GM12878 (cell line): ENCODE measurements around the gene IFNL3. TPM values are rescaled to one million over a fixed set of nuclear protein-coding genes. Genes with fewer than 3 reads are reported as not detected.

ENCODE experiments used
- ATAC-seq: fragments of 200-7000 bp; cut with Tn5 transposase; 3 replicates; pipeline ENCODE4 v1.9.1; 2020; ENCODE audit warnings: mild to moderate bottlenecking, moderate library complexity
- BruUV-seq: library from RNA; stranded (reverse); fragments of 400-500 nt; replicated peaks from 2 replicates; lab custom pipeline; 2021; lab: Mats Ljungman, UMichigan
- CTCF ChIA-PET: fragments of 300-600 bp; sonication (Branson Sonifier 250); formaldehyde crosslinking; extraction: SDS; loops from one replicate; lab custom pipeline; 2021; ENCODE audit warnings: inconsistent platforms; lab: Yijun Ruan, JAX
- POLR2A ChIA-PET: fragments of 350-600 bp; formaldehyde crosslinking; extraction: SDS; loops from one replicate; lab custom pipeline; 2021; ENCODE audit warnings: inconsistent platforms; lab: Charles Lee
- RAD21 ChIA-PET: fragments of 300-600 bp; sonication (Branson Sonifier 250); formaldehyde crosslinking; loops from one replicate; lab custom pipeline; 2023; ENCODE audit warnings: antibody characterized with exemption; ENCODE audit not compliant: unreplicated experiment; lab: Charles Lee
- SMC1A ChIA-PET: fragments of 300-600 bp; sonication (Branson Sonifier 250); formaldehyde crosslinking; loops from one replicate; lab custom pipeline; 2023; ENCODE audit not compliant: unreplicated experiment, uncharacterized antibody; lab: Charles Lee
- DNase-seq: peaks from one replicate; pipeline ENCODE4 v3.0.0-alpha.2; 2011; ENCODE audit warnings: low read depth, low spot score
- FAIRE-seq: peaks from 3 replicates; lab custom pipeline; 2011; peaks lifted over from hg19 to GRCh38; lab: Jason Lieb, UNC
- H2AFZ ChIP-seq: 2 replicates; pipeline ENCODE4 v1.6.0; 2011; ENCODE audit warnings: low read depth, low read length, control low read depth; ENCODE audit not compliant: control insufficient read depth
- H3K27ac ChIP-seq: 2 replicates; pipeline ENCODE4 v1.5.1; 2011; ENCODE audit warnings: control low read depth; ENCODE audit not compliant: control insufficient read depth, insufficient read depth
- H3K27me3 ChIP-seq, 2 experiments: replicated peaks in 1 of 2; 2 replicates each; pipeline versions ENCODE4 v1.6.0 to v1.6.1; 2011; ENCODE audit warnings: low read length in 1 of 2; ENCODE audit not compliant: control insufficient read depth in 2 of 2, insufficient read depth in 2 of 2
- H3K36me3 ChIP-seq, 2 experiments: 2 replicates each; pipeline ENCODE4 v1.5.1; 2011; ENCODE audit warnings: low read length in 1 of 2; ENCODE audit not compliant: control insufficient read depth in 2 of 2, insufficient read depth in 2 of 2
- H3K4me1 ChIP-seq: 2 replicates; pipeline ENCODE4 v1.6.1; 2011; ENCODE audit warnings: mild to moderate bottlenecking, low read length, moderate library complexity, mixed read lengths; ENCODE audit not compliant: control insufficient read depth, insufficient read depth
- H3K4me2 ChIP-seq: 2 replicates; pipeline ENCODE4 v1.6.0; 2011; ENCODE audit warnings: control low read depth; ENCODE audit not compliant: control insufficient read depth, insufficient read depth
- H3K4me3 ChIP-seq: fragments of 200-600 bp; sonication (generic); 2 replicates; pipeline ENCODE4 v1.5.1; 2016
- H3K79me2 ChIP-seq: 2 replicates; pipeline ENCODE4 v1.6.0; 2011; ENCODE audit warnings: low read length; ENCODE audit not compliant: control insufficient read depth, insufficient read depth
- H3K9ac ChIP-seq: 2 replicates; pipeline ENCODE4 v1.8.0; 2011; ENCODE audit warnings: low read length, control low read depth, mixed read lengths; ENCODE audit not compliant: control insufficient read depth, insufficient read depth
- H3K9me3 ChIP-seq: replicated peaks from 3 replicates; pipeline ENCODE4 v1.5.1; 2011; ENCODE audit warnings: mild to moderate bottlenecking, low read length; ENCODE audit not compliant: control insufficient read depth, insufficient read depth
- H4K20me1 ChIP-seq: 2 replicates; pipeline ENCODE4 v1.6.0; 2011; ENCODE audit not compliant: control insufficient read depth, insufficient read depth
- ASH2L ChIP-seq: fragments of 300-600, 200-600 bp; sonication (generic); IDR thresholded peaks from 2 replicates; pipeline ENCODE4 v1.6.1; 2017; ENCODE audit warnings: low read depth, mild to moderate bottlenecking, borderline replicate concordance
- DPF2 ChIP-seq: fragments of 450-650 bp; IDR thresholded peaks from 2 replicates; pipeline ENCODE4 v1.6.1; 2017; ENCODE audit warnings: mild to moderate bottlenecking
- ESRRA ChIP-seq: IDR thresholded peaks from 2 replicates; pipeline ENCODE4 v1.6.1; 2012; ENCODE audit warnings: mild to moderate bottlenecking, low read length, improper control_type of control experiment
- FOXK2 ChIP-seq: fragments of 450-650 bp; IDR thresholded peaks from 2 replicates; pipeline ENCODE4 v1.6.1; 2017; ENCODE audit warnings: mild to moderate bottlenecking, moderate library complexity
- MXI1 ChIP-seq: fragments of 150-350 bp; IDR thresholded peaks from 2 replicates; pipeline ENCODE4 v1.6.1; 2011; ENCODE audit warnings: low read depth, mild to moderate bottlenecking, inconsistent platforms, low read length, improper control_type of control experiment
- PAX8 ChIP-seq: fragments of 450-650 bp; IDR thresholded peaks from 2 replicates; pipeline ENCODE4 v1.6.1; 2017; ENCODE audit warnings: mild to moderate bottlenecking, moderate library complexity
- POLR2A ChIP-seq: IDR thresholded peaks from 2 replicates; pipeline ENCODE4 v1.6.1; 2011; ENCODE audit warnings: low read depth, mild to moderate bottlenecking, low read length
- RCOR1 ChIP-seq: conservative IDR thresholded peaks from 2 replicates; pipeline ENCODE4 v1.6.1; 2012; ENCODE audit warnings: low read depth, low read length, improper control_type of control experiment
- STAT1 ChIP-seq: fragments of 450-650 bp; conservative IDR thresholded peaks from 2 replicates; pipeline ENCODE4 v1.6.1; 2014; ENCODE audit warnings: antibody characterized with exemption, mild to moderate bottlenecking
- STAT3 ChIP-seq: IDR thresholded peaks from 2 replicates; pipeline ENCODE4 v1.6.1; 2011; ENCODE audit warnings: low read depth, low read length, improper control_type of control experiment
- TCF12 ChIP-seq: IDR thresholded peaks from 2 replicates; pipeline ENCODE4 v1.6.1; 2011; ENCODE audit warnings: low read depth, mild to moderate bottlenecking, low read length
- USF1 ChIP-seq: IDR thresholded peaks from 2 replicates; pipeline ENCODE4 v1.6.1; 2011; ENCODE audit warnings: borderline replicate concordance, low read depth, mild to moderate bottlenecking, moderate library complexity, mixed read lengths, low read length; ENCODE audit not compliant: insufficient read depth; ENCODE audit errors: extremely low read length
- ZNF207 ChIP-seq: fragments of 450-650 bp; IDR thresholded peaks from 2 replicates; pipeline ENCODE4 v1.6.1; 2014; ENCODE audit warnings: antibody characterized with exemption, mild to moderate bottlenecking, borderline replicate concordance
- ZNF384 ChIP-seq: IDR thresholded peaks from 2 replicates; pipeline ENCODE4 v1.6.1; 2012; ENCODE audit warnings: low read depth, mild to moderate bottlenecking, low read length, improper control_type of control experiment, borderline replicate concordance
- ZNF592 ChIP-seq: fragments of 450-650 bp; IDR thresholded peaks from 2 replicates; pipeline ENCODE4 v1.6.1; 2017; ENCODE audit warnings: mild to moderate bottlenecking, moderate library complexity
- WGBS: methylation state at CpG from one replicate; pipeline ENCODE4 v1.1.6; 2016; ENCODE audit warnings: low lambda C conversion rate; ENCODE audit not compliant: insufficient replicate concordance, insufficient coverage; ENCODE audit errors: missing lambda C conversion rate; 5-methylcytosine and 5-hydroxymethylcytosine counted together
- in situ Hi-C: fragments of 300-500 bp; cut with MboI; formaldehyde crosslinking; loops from 9 replicates; pipeline ENCODE4 v1.14.3; 2018; ENCODE audit warnings: mixed read lengths
- intact Hi-C: fragments of 100-400 bp; cut with micrococcal nuclease; formaldehyde crosslinking; loops from one replicate; pipeline ENCODE4 v1.14.2; 2022; ENCODE audit not compliant: unreplicated experiment
- polyA plus RNA-seq, 11 experiments: library from polyadenylated mRNA; depleted of rRNA in 4 of 11; unstranded in 6 of 11; stranded (reverse) in 5 of 11; fragments of >200 nt; fragmentation: Nextera tagmentation in 4 of 11; fragmentation: Illumina TruSeq in 1 of 11; extraction: Ambion mirVana in 4 of 11; extraction: Trizol in 1 of 11; gene quantifications; 1 replicate in 1 of 11; 2 replicates in 10 of 11; pipeline versions ENCODE4 v1.2.1 to v1.2.3, GENCODE V29; 2011 to 2016; ENCODE audit warnings: inconsistent platforms in 2 of 11, missing spikeins in 2 of 11, low read depth in 1 of 11
- total RNA-seq, 4 experiments: library from RNA; depleted of rRNA in 3 of 4; stranded (reverse); fragments of >200 nt in 3 of 4; fragmentation: Illumina TruSeq in 1 of 4; extraction: Trizol in 1 of 4; gene quantifications; 2 replicates each; pipeline versions ENCODE4 v1.2.1 to v1.2.3, GENCODE V29; 2013 to 2021

Gene IFNL3
- total and polyA plus RNA-seq, 10 of the 15 experiments (the other 5 are each of a cell fraction or from before 2014, with no cell fraction given): not detected

GRCh38 chr19:39277598-39277997 lies 32.8 kb upstream of the IFNL3 start:
- Histone ChIP-seq H3K4me1 (no peaks in the 10 kb centered on the region), H3K27ac (no peak overlapping the region), H2AFZ (no peak overlapping the region), H3K36me3 (no peaks in the 10 kb centered on the region), H3K4me2 (no peak overlapping the region), H3K9ac (no peak overlapping the region), H4K20me1 (no peaks in the 10 kb centered on the region), H3K9me3 (no peaks in the 10 kb centered on the region; the same call in 1 of the 3 replicates), H3K27me3 (peaks cover 0 to 1% of the 10 kb centered on the region in 2 experiments; a peak in 2 of 4 replicates), H3K79me2 (no peaks in the 10 kb centered on the region), H3K4me3 (no peak overlapping the region)
- POLR2A ChIA-PET: no interaction called here
- in situ Hi-C loops (no loop called here), intact Hi-C loops (no loop called here)
- SMC1A ChIA-PET: no interaction called here
- no peak for ATAC-seq
- TF ChIP-seq POLR2A (no peak), STAT1 (no peak), ZNF207 (no peak), ASH2L (no peak), ZNF384 (no peak), ZNF592 (no peak), ESRRA (no peak), STAT3 (no peak), PAX8 (no peak), MXI1 (no peak), RCOR1 (no peak), USF1 (no peak), DPF2 (no peak), FOXK2 (no peak), TCF12 (no peak)
- WGBS: 46% methylated on average over 7 of the region's 7 CpGs
- CTCF ChIA-PET: no interaction called here
- DNase-seq: no peak
- RAD21 ChIA-PET: no interaction called here
- BruUV-seq: no TSS peak
- no peak for FAIRE-seq
